Stimulated activated CD8-positive, alpha-beta memory T cell treated with anti-CD3 and anti-CD28 coated beads, Interleukin-15, amount 100 ng/mL, for 1 hour (primary cell): ENCODE measurements around the gene RERG.
"Not testable (repeated sequence)": the region's sequence is repeated elsewhere in the genome, so short reads cannot be mapped to it uniquely, and the experiment has no call there.

Source experiments
- DNase-seq: peaks from one replicate; pipeline ENCODE4 v3.0.0-alpha.2; 2020; ENCODE audit warnings: low read depth

The RERG gene

GRCh38 chr12:15220915-15221885 is at the start of gene RERG:
RERG (minus strand) TSS chr12:15221417; CDS start chr12:15217489, 3,928 bp downstream.
- peak; percentile 27 for DNase-seq

GRCh38 chr12:15270591-15270990 is 49.4 kb upstream of the RERG start:
- DNase-seq = no peak

GRCh38 chr12:15268927-15269552 is 47.8 kb upstream of the RERG start:
- no peak for DNase-seq

- no peak for DNase-seq
Measured at GRCh38 chr12:15268309-15268708, 47.1 kb upstream of the RERG start.

GRCh38 chr12:15265875-15266274 is 44.7 kb upstream of the RERG start:
- no peak for DNase-seq

GRCh38 chr12:15256761-15257160 is 35.5 kb upstream of the RERG start:
- DNase-seq = no peak

- DNase-seq = no peak
Measured at GRCh38 chr12:15253990-15254389, 32.8 kb upstream of the RERG start.

GRCh38 chr12:15244926-15245325 is 23.7 kb upstream of the RERG start:
- DNase-seq = no peak

- no peak for DNase-seq
Measured at GRCh38 chr12:15244341-15244740, 23.1 kb upstream of the RERG start.

GRCh38 chr12:15243102-15243501 is 21.9 kb upstream of the RERG start:
- no peak for DNase-seq

GRCh38 chr12:15240898-15241297 is 19.7 kb upstream of the RERG start:
- DNase-seq = no peak

- DNase-seq = no peak
Measured at GRCh38 chr12:15234508-15234907, 13.3 kb upstream of the RERG start.

- DNase-seq = no peak
Measured at GRCh38 chr12:15234011-15234410, 12.8 kb upstream of the RERG start.

GRCh38 chr12:15232959-15233358 is 11.7 kb upstream of the RERG start:
- no peak for DNase-seq

GRCh38 chr12:15231493-15231892 is 10.3 kb upstream of the RERG start:
- no peak for DNase-seq

- no peak for DNase-seq
Measured at GRCh38 chr12:15230751-15231150, 9.5 kb upstream of the RERG start.

GRCh38 chr12:15230137-15230536 is 8.9 kb upstream of the RERG start:
- no peak for DNase-seq

GRCh38 chr12:15227004-15227679 is 5.9 kb upstream of the RERG start:
- no peak for DNase-seq

- not testable (repeated sequence) for DNase-seq
Measured at GRCh38 chr12:15225863-15226218, 4.6 kb upstream of the RERG start.

GRCh38 chr12:15225136-15225862 is 4.1 kb upstream of the RERG start:
- DNase-seq = no peak

- no peak for DNase-seq
Measured at GRCh38 chr12:15222219-15222618, 1.0 kb upstream of the RERG start.

GRCh38 chr12:15220451-15220850 is 766 bp downstream of the RERG start:
- DNase-seq = no peak
